ENCODE results near the gene OLFM1. TPM values are rescaled to one million over a fixed set of nuclear protein-coding genes. Genes with fewer than 3 reads are reported as not detected.

The OLFM1 gene
- polyA plus RNA-seq, 1 donor (not counting 4 experiments of a cell fraction or from before 2014, with no cell fraction given): 0.25 TPM

- dilution Hi-C loops (cut with MboI; ENCODE audit: extremely low pct_ligation_motif_present, low sequenced_read_pairs): no loop called here
- FAIRE-seq (no peak), DNase-seq (ENCODE audit: low read depth, low spot score) (no peak)
- H3K27me3 ChIP-seq (ENCODE audit: control insufficient read depth, extremely low read depth, insufficient read depth, low read length): no peaks in the 10 kb centered on the region
- H3K4me3 ChIP-seq (ENCODE audit: control insufficient read depth in 2 of 3, extremely low read depth in 1 of 3, insufficient read depth in 2 of 3, low read depth in 1 of 3, low read length in 3 of 3): no peak overlapping the region
- H3K9me1 ChIP-seq (ENCODE audit: control insufficient read depth, extremely low read depth, insufficient read depth, low read length): no peaks in the 10 kb centered on the region
- no peaks in the 10 kb centered on the region for H3K79me2 ChIP-seq (ENCODE audit: control insufficient read depth, insufficient read depth, low read length)
- no peaks in the 10 kb centered on the region for H3K4me1 ChIP-seq (ENCODE audit: control insufficient read depth, extremely low read depth, insufficient read depth, low read length)
- peaks cover 7% of the 10 kb centered on the region for H3K9me3 ChIP-seq (ENCODE audit: control insufficient read depth, low read depth, low read length)
- TF ChIP-seq CTCF (optimal IDR thresholded peaks at IDR 0.05 in 1 of 3, IDR thresholded peaks at IDR 0.05 in 1 of 3, conservative IDR thresholded peaks at IDR 0.05 in 1 of 3; ENCODE audit: extremely low read depth in 1 of 3, insufficient read depth in 2 of 3, low read length in 3 of 3) (no peak), EZH2 (IDR thresholded peaks at IDR 0.05; ENCODE audit: low read length) (no peak)
- no peaks in the 10 kb centered on the region for H3K36me3 ChIP-seq (ENCODE audit: control insufficient read depth in 2 of 2, extremely low read depth in 1 of 2, insufficient read depth in 2 of 2, low read length in 2 of 2)
- H4K20me1 ChIP-seq (ENCODE audit: control insufficient read depth, extremely low read depth, insufficient read depth, low read length): no peaks in the 10 kb centered on the region
- no peak overlapping the region for H2AFZ ChIP-seq (ENCODE audit: control insufficient read depth, low read length)
- H3K27ac ChIP-seq (ENCODE audit: control insufficient read depth, insufficient read depth, low read length): no peak overlapping the region
- no peak overlapping the region for H3K9ac ChIP-seq (ENCODE audit: control insufficient read depth, extremely low read depth, insufficient read depth, low read length)
- no peak overlapping the region for H3K4me2 ChIP-seq (ENCODE audit: control insufficient read depth, extremely low read depth, insufficient read depth, low read depth, low read length)
These were observed 32.8 kb downstream of the OLFM1 start for GRCh38 chr9:135120249-135120648.

- no peak overlapping the region for H3K27ac ChIP-seq (ENCODE audit: control insufficient read depth, insufficient read depth, low read length)
- FAIRE-seq: no peak
- no peaks in the 10 kb centered on the region for H3K27me3 ChIP-seq (ENCODE audit: control insufficient read depth, extremely low read depth, insufficient read depth, low read length)
- no peaks in the 10 kb centered on the region for H3K79me2 ChIP-seq (ENCODE audit: control insufficient read depth, insufficient read depth, low read length)
- H2AFZ ChIP-seq (ENCODE audit: control insufficient read depth, low read length): no peak overlapping the region
- no peak for TF ChIP-seq EZH2 (IDR thresholded peaks at IDR 0.05; ENCODE audit: low read length)
- TF ChIP-seq CTCF (optimal IDR thresholded peaks at IDR 0.05 in 1 of 3, IDR thresholded peaks at IDR 0.05 in 1 of 3, conservative IDR thresholded peaks at IDR 0.05 in 1 of 3; ENCODE audit: extremely low read depth in 1 of 3, insufficient read depth in 2 of 3, low read length in 3 of 3): no peak
- H3K9ac ChIP-seq (ENCODE audit: control insufficient read depth, extremely low read depth, insufficient read depth, low read length): no peak overlapping the region
- H3K4me1 ChIP-seq (ENCODE audit: control insufficient read depth, extremely low read depth, insufficient read depth, low read length): peaks cover 2% of the 10 kb centered on the region
- H4K20me1 ChIP-seq (ENCODE audit: control insufficient read depth, extremely low read depth, insufficient read depth, low read length): no peaks in the 10 kb centered on the region
- no peak overlapping the region for H3K4me2 ChIP-seq (ENCODE audit: control insufficient read depth, extremely low read depth, insufficient read depth, low read depth, low read length)
- dilution Hi-C loops (cut with MboI; ENCODE audit: extremely low pct_ligation_motif_present, low sequenced_read_pairs): no loop called here
- H3K4me3 ChIP-seq (ENCODE audit: control insufficient read depth in 2 of 3, extremely low read depth in 1 of 3, insufficient read depth in 2 of 3, low read depth in 1 of 3, low read length in 3 of 3): no peak overlapping the region
- H3K9me1 ChIP-seq (ENCODE audit: control insufficient read depth, extremely low read depth, insufficient read depth, low read length): no peaks in the 10 kb centered on the region
- no peak for DNase-seq (ENCODE audit: low read depth, low spot score)
- no peaks in the 10 kb centered on the region for H3K36me3 ChIP-seq (ENCODE audit: control insufficient read depth in 2 of 2, extremely low read depth in 1 of 2, insufficient read depth in 2 of 2, low read length in 2 of 2)
- peaks cover 8% of the 10 kb centered on the region for H3K9me3 ChIP-seq (ENCODE audit: control insufficient read depth, low read depth, low read length)
These were observed 34.8 kb downstream of the OLFM1 start for GRCh38 chr9:135122316-135122715.

Data from keratinocyte (primary cell).